Vagina (tissue), 2 donors: Measurements from ENCODE around the gene RELCH.

Source experiments
- POLR2A ChIP-seq, 2 donors: fragments of 450-650 bp; IDR thresholded peaks; one replicate each; pipeline ENCODE4 v1.6.1; 2017; ENCODE audit warnings: antibody characterized with exemption in 2 of 2, mild to moderate bottlenecking in 2 of 2, moderate library complexity in 2 of 2
- POLR2AphosphoS5 ChIP-seq, 2 donors: sonication (generic); formaldehyde crosslinking; IDR thresholded peaks; one replicate each; pipeline ENCODE4 v1.9.0; 2017; ENCODE audit warnings: antibody characterized with exemption in 2 of 2, mild to moderate bottlenecking in 2 of 2, low read depth in 1 of 2; ENCODE audit not compliant: insufficient read depth in 1 of 2
- TF ChIP-seq, protein P1 (sequence below), 3 experiments: fragments of 450-650 bp in 2 of 3; fragments of 200-600 bp in 1 of 3; sonication (generic) in 1 of 3; IDR thresholded peaks; one replicate each; pipeline ENCODE4 v1.5.1; 2017 to 2019; ENCODE audit warnings: antibody characterized with exemption in 3 of 3, mild to moderate bottlenecking in 2 of 3, moderate library complexity in 2 of 3

GRCh38 chr18:62245699-62246098 is 58.6 kb downstream of the RELCH start:
- TF ChIP-seq POLR2AphosphoS5 (IDR thresholded peaks at IDR 0.05; ENCODE audit: insufficient read depth in 1 of 2, low read depth in 1 of 2) (no peak), POLR2A (IDR thresholded peaks at IDR 0.05) (no peak)
- TF ChIP-seq, protein P1, sequence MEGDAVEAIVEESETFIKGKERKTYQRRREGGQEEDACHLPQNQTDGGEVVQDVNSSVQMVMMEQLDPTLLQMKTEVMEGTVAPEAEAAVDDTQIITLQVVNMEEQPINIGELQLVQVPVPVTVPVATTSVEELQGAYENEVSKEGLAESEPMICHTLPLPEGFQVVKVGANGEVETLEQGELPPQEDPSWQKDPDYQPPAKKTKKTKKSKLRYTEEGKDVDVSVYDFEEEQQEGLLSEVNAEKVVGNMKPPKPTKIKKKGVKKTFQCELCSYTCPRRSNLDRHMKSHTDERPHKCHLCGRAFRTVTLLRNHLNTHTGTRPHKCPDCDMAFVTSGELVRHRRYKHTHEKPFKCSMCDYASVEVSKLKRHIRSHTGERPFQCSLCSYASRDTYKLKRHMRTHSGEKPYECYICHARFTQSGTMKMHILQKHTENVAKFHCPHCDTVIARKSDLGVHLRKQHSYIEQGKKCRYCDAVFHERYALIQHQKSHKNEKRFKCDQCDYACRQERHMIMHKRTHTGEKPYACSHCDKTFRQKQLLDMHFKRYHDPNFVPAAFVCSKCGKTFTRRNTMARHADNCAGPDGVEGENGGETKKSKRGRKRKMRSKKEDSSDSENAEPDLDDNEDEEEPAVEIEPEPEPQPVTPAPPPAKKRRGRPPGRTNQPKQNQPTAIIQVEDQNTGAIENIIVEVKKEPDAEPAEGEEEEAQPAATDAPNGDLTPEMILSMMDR (IDR thresholded peaks at IDR 0.05) = no peak
